ENCODE data around the gene PPID. TPM values are rescaled to one million over a fixed set of nuclear protein-coding genes. Genes with fewer than 3 reads are reported as not detected.

The PPID gene
- total and polyA plus RNA-seq, 2 of the 13 experiments (the other 11 are each of a cell fraction or from before 2014, with no cell fraction given) = 15.4 to 63.4 TPM

DNA sequence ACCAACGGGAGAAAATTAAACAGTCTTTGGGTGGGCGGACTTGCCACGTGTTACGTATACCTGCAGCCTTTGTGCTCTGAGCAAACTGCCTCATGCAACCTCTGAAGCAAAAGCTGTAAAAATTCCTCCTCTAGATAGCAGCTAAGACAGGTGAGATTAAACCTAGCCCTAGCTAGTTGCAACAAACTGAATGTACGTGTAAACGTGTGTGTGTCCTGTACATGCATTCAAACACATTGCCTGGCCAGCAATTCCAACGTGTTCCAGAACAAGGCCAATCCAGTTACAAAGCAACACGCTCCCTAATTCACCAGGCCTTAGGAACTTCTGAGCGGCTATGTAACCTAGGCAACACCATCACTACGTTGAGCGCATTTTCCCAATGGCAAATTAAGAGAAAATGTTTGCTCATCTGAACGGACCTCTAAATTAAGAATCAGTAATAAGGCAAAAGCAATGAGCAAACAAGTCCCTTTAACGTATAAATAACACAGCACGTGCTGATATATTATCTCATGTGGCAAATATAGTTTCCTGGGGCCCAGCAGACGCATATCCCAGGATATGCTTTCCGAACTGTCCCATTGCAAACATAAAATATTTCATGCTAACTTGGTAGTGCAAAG lies 792 bp downstream of the PPID start (continued):
- TF ChIP-seq ZNF20 (CRISPR knock-in tag; IDR thresholded peaks at IDR 0.05) (no peak), PHF21A (CRISPR knock-in tag; IDR thresholded peaks at IDR 0.05) (no peak), ZFAT (CRISPR knock-in tag; conservative IDR thresholded peaks at IDR 0.05) (no peak), MIER3 (CRISPR knock-in tag; IDR thresholded peaks at IDR 0.05; ENCODE audit: borderline replicate concordance) (no peak), ZNF83 (CRISPR knock-in tag; IDR thresholded peaks at IDR 0.05; ENCODE audit: borderline replicate concordance) (no peak), SKI (IDR thresholded peaks at IDR 0.05; ENCODE audit: partially characterized antibody) (no peak), NR2F1 (CRISPR knock-in tag; IDR thresholded peaks at IDR 0.05) (no peak), HNRNPH1 (optimal IDR thresholded peaks at IDR 0.05; ENCODE audit: low read depth, low read length) (no peak), RXRB (CRISPR knock-in tag; IDR thresholded peaks at IDR 0.05; ENCODE audit: borderline replicate concordance) (no peak), ZNF850 (CRISPR knock-in tag; conservative IDR thresholded peaks at IDR 0.05) (no peak), SALL2 (CRISPR knock-in tag; IDR thresholded peaks at IDR 0.05) (no peak), ASH2L (IDR thresholded peaks at IDR 0.05; ENCODE audit: insufficient read length, low read depth, low read length) (no peak), NFIC (IDR thresholded peaks at IDR 0.05; ENCODE audit: low read length) (no peak), MAFG (CRISPR knock-in tag; IDR thresholded peaks at IDR 0.05) (no peak), ELF3 (CRISPR knock-in tag; IDR thresholded peaks at IDR 0.05) (no peak), HOXA9 (CRISPR knock-in tag; IDR thresholded peaks at IDR 0.05; ENCODE audit: borderline replicate concordance) (0 out of 2 replicates have a peak, but pooled peaks have one; percentile 3), ZKSCAN5 (CRISPR knock-in tag; IDR thresholded peaks at IDR 0.05) (no peak), SNAPC2 (CRISPR knock-in tag; IDR thresholded peaks at IDR 0.05) (0 out of 2 replicates have a peak, but pooled peaks have one; percentile 16)
- TF ChIP-seq, protein P1, sequence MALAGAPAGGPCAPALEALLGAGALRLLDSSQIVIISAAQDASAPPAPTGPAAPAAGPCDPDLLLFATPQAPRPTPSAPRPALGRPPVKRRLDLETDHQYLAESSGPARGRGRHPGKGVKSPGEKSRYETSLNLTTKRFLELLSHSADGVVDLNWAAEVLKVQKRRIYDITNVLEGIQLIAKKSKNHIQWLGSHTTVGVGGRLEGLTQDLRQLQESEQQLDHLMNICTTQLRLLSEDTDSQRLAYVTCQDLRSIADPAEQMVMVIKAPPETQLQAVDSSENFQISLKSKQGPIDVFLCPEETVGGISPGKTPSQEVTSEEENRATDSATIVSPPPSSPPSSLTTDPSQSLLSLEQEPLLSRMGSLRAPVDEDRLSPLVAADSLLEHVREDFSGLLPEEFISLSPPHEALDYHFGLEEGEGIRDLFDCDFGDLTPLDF (CRISPR knock-in tag; IDR thresholded peaks at IDR 0.05) = no peak
- TF ChIP-seq, protein P2, sequence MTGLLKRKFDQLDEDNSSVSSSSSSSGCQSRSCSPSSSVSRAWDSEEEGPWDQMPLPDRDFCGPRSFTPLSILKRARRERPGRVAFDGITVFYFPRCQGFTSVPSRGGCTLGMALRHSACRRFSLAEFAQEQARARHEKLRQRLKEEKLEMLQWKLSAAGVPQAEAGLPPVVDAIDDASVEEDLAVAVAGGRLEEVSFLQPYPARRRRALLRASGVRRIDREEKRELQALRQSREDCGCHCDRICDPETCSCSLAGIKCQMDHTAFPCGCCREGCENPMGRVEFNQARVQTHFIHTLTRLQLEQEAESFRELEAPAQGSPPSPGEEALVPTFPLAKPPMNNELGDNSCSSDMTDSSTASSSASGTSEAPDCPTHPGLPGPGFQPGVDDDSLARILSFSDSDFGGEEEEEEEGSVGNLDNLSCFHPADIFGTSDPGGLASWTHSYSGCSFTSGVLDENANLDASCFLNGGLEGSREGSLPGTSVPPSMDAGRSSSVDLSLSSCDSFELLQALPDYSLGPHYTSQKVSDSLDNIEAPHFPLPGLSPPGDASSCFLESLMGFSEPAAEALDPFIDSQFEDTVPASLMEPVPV (CRISPR knock-in tag; IDR thresholded peaks at IDR 0.05) = no peak
- TF ChIP-seq, protein P3, sequence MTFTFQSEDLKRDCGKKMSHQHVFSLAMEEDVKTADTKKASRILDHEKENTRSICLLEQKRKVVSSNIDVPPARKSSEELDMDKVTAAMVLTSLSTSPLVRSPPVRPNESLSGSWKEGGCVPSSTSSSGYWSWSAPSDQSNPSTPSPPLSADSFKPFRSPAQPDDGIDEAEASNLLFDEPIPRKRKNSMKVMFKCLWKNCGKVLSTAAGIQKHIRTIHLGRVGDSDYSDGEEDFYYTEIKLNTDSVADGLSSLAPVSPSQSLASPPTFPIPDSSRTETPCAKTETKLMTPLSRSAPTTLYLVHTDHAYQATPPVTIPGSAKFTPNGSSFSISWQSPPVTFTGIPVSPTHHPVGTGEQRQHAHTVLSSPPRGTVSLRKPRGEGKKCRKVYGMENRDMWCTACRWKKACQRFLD (CRISPR knock-in tag; IDR thresholded peaks at IDR 0.05; ENCODE audit: borderline replicate concordance) = no peak
- TF ChIP-seq, protein P4, sequence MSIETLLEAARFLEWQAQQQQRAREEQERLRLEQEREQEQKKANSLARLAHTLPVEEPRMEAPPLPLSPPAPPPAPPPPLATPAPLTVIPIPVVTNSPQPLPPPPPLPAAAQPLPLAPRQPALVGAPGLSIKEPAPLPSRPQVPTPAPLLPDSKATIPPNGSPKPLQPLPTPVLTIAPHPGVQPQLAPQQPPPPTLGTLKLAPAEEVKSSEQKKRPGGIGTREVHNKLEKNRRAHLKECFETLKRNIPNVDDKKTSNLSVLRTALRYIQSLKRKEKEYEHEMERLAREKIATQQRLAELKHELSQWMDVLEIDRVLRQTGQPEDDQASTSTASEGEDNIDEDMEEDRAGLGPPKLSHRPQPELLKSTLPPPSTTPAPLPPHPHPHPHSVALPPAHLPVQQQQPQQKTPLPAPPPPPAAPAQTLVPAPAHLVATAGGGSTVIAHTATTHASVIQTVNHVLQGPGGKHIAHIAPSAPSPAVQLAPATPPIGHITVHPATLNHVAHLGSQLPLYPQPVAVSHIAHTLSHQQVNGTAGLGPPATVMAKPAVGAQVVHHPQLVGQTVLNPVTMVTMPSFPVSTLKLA (IDR thresholded peaks at IDR 0.05) = peak; percentile 24; the same call in 1 of the 2 replicates
- TF ChIP-seq, protein P5, sequence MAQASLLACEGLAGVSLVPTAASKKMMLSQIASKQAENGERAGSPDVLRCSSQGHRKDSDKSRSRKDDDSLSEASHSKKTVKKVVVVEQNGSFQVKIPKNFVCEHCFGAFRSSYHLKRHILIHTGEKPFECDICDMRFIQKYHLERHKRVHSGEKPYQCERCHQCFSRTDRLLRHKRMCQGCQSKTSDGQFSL (CRISPR knock-in tag; IDR thresholded peaks at IDR 0.05) = no peak
- TF ChIP-seq, protein P6, sequence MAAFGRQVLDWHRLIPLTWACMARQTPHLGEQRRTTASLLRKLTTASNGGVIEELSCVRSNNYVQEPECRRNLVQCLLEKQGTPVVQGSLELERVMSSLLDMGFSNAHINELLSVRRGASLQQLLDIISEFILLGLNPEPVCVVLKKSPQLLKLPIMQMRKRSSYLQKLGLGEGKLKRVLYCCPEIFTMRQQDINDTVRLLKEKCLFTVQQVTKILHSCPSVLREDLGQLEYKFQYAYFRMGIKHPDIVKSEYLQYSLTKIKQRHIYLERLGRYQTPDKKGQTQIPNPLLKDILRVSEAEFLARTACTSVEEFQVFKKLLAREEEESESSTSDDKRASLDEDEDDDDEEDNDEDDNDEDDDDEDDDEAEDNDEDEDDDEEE (CRISPR knock-in tag; IDR thresholded peaks at IDR 0.05) = 0 out of 2 replicates have a peak, but pooled peaks have one; percentile 34

Data from HepG2 (cell line).